D721Med (cell line): Measurements from ENCODE around the gene SHPK.
A peak's percentile ranks its signal among the peaks of the same experiment; 100 is the strongest.

ENCODE experiments used
- DNase-seq: peaks from one replicate; pipeline ENCODE4 v3.0.0; 2011; ENCODE audit warnings: low spot score; ENCODE audit not compliant: insufficient read length
- FAIRE-seq: peaks from 2 replicates; lab custom pipeline; 2011; peaks lifted over from hg19 to GRCh38; lab: Jason Lieb, UNC
- TF ChIP-seq, protein P1 (sequence below): IDR thresholded peaks from 2 replicates; pipeline ENCODE4 v1.5.1; 2012; ENCODE audit warnings: mild to moderate bottlenecking, control low read depth; ENCODE audit not compliant: insufficient read depth; ENCODE audit errors: missing control alignments

The SHPK gene

GRCh38 chr17:3656353-3656752 is 20.3 kb upstream of the SHPK start:
- DNase-seq (no peak), FAIRE-seq (no peak)
- TF ChIP-seq, protein P1, sequence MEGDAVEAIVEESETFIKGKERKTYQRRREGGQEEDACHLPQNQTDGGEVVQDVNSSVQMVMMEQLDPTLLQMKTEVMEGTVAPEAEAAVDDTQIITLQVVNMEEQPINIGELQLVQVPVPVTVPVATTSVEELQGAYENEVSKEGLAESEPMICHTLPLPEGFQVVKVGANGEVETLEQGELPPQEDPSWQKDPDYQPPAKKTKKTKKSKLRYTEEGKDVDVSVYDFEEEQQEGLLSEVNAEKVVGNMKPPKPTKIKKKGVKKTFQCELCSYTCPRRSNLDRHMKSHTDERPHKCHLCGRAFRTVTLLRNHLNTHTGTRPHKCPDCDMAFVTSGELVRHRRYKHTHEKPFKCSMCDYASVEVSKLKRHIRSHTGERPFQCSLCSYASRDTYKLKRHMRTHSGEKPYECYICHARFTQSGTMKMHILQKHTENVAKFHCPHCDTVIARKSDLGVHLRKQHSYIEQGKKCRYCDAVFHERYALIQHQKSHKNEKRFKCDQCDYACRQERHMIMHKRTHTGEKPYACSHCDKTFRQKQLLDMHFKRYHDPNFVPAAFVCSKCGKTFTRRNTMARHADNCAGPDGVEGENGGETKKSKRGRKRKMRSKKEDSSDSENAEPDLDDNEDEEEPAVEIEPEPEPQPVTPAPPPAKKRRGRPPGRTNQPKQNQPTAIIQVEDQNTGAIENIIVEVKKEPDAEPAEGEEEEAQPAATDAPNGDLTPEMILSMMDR = no peak

- FAIRE-seq (no peak), DNase-seq (no peak)
- TF ChIP-seq, protein P1 = no peak
These were observed 19.7 kb upstream of the SHPK start for GRCh38 chr17:3655766-3656165.

GRCh38 chr17:3647769-3648555 is 11.9 kb upstream of the SHPK start:
- peak; percentile 54 for DNase-seq
- FAIRE-seq = no peak

DNA sequence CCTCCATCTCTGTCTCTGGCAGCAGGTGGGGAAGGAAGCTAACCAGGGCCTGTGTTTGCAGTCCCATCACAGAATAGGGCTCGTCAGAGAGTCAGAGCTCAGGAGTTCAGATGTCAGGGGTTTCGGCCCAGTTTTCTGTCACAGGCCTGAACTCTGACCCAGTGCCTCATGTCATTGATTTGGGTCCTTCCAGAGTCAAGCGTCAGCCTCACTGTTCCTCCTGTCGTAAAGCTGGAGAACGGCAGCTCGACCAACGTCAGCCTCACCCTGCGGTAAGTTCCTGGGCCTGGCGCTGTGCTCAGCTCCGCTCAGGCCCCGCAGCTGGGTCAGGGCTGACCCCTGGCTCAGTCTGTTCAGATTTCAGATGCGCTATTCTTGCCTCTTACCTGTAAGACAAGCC is 11.2 kb upstream of the SHPK start:
- FAIRE-seq (no peak), DNase-seq (no peak)
- TF ChIP-seq, protein P1 = no peak

More at GRCh38 chr17:3647769-3648555, 11.9 kb upstream of the SHPK start:
- TF ChIP-seq, protein P1 = peak; percentile 21

GRCh38 chr17:3645310-3645709 is 9.3 kb upstream of the SHPK start:
- FAIRE-seq (no peak), DNase-seq (no peak)
- TF ChIP-seq, protein P1 = no peak

DNA sequence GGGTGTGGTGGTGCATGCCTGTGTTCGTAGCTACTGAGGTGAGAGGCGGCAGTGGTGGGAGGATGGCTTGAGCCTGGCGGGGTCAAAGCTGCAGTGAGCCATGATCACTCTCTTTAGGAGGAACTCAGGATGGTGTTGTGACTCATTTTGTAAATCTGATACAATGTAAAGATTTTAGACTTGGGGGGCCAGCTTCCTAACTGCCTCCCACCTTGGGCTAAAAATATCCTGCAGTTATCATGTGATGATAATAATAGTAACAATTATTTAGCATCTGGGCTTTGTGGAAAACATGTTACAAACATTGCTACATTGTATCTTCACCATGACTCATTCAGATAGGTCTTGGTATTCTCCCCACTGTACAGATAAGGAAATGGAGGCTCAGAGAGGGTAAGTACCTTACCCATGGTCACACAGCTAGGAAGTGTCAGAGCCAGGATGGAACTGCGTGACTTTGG is 7.9 kb upstream of the SHPK start:
- TF ChIP-seq, protein P1 = no peak
- DNase-seq (no peak), FAIRE-seq (no peak)
